ENCODE results near the gene NTSR1.
A peak's percentile ranks its signal among the peaks of the same experiment; 100 is the strongest.

The NTSR1 gene

DNA sequence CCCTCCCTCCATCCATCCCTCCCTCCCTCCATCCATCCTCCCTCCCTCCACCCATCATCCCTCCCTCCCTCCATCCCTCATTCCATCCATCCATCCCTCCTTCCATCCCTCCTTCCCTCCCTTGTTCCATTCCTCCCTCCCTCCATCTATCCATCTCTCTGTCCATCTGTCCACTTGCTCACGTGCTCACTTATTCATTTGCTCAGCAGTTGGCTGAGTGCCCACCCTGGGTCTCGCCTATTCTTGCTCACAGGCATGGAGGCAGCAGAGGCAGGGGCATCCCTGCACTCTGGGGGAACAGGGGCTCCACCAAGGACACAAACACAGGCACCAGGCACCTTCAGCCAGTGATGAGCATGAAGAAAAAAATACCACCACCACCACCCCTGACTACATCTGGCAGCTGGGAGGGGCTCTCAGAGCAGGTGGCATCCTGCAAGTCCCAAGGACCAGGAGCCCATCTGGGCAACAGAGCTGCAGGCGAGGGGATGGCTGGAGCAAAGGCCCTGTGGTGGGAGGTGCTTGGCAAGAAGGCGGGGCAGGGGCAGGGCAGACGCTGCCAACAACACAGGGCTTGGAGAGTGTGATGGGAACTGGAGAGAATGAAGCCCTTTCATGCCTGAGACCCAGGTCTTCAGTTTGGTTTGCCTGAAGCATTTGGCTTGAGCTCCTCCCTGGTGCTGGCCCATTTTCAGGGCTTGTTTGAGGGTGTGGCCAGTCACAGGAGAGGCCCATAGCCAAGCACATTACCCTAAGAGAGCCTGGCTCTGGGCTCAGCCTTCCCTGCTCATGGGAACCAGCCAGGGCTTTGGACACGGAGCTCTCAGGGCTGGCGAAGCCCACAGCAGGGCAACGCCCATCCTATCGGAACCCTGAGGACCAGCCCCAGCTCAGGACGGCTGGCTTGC is 47.4 kb downstream of the NTSR1 start:
- no peak for DNase-seq (ENCODE audit: low read depth)

DNA sequence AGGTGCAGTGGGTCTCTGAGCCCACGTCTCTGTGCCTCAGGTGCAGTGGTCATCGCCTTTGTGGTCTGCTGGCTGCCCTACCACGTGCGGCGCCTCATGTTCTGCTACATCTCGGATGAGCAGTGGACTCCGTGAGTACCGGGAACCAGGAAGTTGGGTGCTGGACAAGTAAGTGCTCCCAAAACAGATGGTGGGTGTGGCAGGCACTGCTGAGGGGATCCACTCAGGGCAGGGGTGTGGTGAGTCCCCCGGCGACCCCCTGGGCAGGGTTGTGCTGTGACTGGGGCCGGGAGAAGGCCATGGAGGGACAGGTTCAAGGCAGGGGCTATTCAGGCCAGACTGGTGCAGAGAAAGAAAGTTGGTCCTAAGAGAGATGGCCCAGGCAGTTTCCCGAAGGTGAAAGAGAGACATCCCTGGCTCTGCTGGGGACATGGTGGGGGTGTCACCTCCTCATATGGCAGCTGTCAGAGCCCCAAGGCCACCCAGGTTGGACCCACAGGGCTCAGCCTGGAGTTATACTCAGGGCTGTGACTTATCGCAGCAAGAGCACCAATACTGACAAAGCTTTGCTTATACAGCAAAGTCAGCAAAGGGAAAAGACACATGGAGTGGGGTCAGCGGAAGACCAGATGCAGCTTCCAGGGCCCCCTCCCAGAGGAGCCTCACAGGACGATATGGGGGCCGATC is 49.7 kb downstream of the NTSR1 start:
- no peak for DNase-seq (ENCODE audit: low read depth)

DNA sequence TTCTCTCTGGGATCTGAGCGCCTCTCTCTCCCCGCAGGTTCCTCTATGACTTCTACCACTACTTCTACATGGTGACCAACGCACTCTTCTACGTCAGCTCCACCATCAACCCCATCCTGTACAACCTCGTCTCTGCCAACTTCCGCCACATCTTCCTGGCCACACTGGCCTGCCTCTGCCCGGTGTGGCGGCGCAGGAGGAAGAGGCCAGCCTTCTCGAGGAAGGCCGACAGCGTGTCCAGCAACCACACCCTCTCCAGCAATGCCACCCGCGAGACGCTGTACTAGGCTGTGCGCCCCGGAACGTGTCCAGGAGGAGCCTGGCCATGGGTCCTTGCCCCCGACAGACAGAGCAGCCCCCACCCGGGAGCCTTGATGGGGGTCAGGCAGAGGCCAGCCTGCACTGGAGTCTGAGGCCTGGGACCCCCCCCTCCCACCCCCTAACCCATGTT is 51.4 kb downstream of the NTSR1 start:
- no peak for DNase-seq (ENCODE audit: low read depth)

DNA sequence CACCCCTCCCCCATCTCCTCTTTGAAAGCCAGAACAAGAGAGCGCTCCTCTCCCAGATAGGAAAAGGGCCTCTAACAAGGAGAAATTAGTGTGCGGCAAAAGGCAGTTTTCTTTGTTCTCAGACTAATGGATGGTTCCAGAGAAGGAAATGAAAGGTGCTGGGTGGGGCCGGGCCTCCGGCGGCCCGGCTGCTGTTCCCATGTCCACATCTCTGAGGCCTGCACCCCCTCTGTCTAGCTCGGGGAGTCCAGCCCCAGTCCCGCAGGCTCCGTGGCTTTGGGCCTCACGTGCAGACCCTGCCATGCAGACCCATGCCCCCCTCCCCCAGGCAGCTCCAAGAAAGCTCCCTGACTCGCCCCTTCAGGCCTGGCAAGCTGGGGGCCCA is 51.8 kb downstream of the NTSR1 start:
- no peak for DNase-seq (ENCODE audit: low read depth)

DNA sequence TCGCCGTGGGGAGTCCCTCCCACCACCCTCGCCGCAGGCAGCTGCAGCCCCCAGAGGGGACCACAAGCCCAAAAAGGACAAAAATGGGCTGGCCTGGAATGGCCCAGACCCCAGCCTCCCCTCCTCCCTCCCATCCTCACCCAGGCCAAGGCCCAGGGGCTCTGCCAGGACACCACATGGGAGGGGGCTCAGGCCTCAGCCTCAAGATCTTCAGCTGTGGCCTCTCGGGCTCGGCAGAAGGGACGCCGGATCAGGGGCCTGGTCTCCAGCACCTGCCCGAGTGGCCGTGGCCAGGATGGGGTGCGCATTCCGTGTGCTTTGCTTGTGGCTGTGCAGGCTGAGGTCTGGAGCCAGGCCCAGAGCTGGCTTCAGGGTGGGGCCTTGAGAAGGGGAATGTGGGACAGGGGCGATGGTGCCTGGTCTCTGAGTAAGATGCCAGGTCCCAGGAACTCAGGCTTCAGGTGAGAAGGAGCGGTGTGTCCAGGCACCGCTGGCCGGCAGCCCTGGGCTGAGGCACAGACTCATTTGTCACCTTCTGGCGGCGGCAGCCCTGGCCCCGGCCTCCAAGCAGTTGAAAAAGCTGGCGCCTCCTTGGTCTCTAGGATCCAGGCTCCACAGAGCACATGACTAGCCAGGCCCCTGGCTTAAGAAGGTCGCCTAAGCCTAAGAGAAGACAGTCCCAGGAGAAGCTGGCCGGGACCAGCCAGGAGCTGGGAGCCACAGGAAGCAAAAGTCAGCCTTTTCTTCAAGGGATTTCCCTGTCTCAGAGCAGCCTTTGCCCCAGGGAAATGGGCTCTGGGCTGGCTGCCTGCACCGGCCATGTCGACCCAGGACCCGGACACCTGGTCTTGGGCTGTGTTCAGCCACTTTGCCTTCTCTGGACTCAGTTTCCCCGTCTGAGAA is 52.5 kb downstream of the NTSR1 start:
- no peak for DNase-seq (ENCODE audit: low read depth)

DNA sequence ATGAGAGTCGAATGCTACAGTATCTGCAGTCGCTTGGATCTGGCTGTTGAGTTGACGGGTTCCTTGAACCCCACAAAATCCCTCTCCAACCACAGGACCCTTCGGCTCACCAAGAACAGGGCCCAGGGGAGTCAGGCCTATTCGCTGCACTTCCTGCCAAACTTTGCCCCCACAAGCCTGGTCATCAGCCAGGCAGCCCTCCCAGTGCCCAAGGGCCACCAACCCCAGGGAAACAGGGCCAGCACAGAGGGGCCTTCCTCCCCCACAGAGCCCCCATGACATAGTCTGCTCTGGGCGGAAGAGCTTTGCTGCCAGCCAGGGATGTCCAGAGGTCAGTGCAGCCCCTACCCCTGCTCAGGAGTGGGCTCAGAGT is 53.1 kb downstream of the NTSR1 start:
- DNase-seq (ENCODE audit: low read depth) = no peak

DNA sequence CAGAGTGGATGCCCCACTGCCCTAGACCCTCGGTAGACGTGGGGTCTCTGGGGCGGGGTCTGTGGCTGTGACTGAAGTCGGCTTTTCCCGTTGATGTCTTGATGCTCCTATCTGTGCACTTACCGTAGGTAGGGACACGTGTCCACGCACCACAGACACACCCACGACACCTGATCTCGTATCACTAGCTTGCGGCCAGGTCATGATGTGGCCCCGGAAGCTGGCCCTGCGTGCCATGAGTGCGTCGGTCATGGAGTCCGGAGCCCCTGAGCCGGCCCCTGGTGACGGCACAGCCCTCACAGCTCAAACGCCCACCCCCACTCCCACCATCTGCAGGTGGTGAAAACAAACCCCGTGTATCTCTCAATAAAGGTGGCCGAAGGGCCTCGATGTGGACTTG is 53.7 kb downstream of the NTSR1 start:
- DNase-seq (ENCODE audit: low read depth) = no peak

DNA sequence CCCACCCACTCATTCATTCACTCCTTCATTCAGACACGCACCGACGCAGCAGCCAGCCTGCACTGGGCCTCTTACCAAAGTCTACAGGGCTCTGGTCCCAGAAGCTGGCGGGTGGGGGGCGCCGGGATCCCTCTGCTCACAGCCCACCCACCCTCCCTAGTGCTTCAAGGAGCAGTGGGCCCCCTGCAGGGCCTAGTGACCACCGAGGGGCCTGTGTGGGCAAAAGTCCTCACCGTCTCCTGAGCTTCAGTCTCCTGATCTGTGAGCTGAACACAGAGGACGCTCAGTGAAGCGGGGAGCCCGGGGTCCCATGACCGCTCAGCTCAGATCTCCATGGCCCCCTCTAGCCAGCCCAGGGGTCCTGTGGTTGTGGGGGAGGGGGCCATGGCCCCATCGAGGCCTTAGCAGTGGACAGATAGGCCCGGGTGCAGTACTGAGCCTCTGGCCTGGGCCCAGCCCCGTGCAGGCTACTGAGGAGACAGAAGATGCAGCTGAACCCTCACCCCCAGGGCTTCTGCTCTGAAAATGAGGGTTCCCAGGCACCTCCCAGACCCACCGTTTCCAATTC is 54.2 kb downstream of the NTSR1 start:
- DNase-seq (ENCODE audit: low read depth) = no peak

DNA sequence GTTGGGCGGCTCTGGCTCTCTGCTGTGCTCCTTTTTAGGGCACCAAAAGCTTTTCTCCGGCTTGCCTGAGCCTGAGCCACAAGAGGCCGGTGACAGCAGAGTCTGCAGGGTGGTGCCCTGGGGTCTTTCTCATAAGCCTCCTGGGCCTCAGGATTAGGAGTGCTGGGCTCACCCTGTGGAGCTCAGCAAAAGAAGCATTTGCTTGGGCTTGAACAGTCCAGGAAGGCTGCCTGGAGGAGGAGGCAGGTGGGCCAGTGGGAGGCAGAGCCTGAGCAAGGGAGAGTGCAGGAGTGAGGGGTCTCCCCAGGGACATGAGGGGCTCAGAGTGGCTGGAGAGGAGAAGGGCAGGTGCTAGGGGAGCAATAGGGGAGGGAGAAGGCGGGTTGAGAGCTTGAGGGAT is 54.8 kb downstream of the NTSR1 start:
- no peak for DNase-seq (ENCODE audit: low read depth)

DNA sequence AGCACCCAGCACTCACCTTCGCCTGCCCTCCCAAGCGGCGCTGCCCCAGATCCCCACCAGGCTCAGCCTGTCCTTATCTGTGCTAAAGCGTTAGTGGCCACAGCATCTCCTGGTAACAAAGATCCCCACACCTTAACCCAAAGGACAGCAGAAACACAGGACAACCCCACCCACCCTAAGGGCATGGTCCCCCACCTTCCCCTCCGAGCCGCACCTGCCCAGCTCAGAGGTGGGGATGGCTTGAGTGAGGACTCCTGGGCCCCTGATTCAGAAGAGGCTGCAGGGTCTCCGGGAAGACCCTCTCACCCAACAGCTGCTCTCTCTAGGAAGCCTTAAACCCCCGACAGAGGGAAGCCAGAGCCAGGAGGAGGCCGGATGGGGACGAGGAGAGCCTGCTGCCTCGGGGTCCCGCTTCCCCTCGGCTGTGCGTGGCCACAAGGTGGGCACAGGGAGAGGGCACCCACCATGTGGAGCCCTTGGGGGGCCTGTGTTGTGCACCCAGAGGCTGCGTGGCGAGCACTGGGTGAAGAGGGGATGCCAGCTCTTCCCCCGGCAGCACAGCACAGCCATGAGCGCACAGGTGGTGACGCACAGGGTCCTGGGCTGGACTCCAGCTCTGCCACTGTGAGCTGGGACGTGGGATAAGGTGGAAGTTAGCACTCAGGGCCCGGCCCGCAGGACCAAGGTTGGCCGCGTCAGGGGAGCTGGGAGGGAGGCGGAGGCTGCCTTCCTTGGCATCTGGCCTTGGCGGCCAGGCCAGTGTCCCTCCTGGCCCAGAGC is 55.7 kb downstream of the NTSR1 start:
- DNase-seq (ENCODE audit: low read depth) = no peak

DNA sequence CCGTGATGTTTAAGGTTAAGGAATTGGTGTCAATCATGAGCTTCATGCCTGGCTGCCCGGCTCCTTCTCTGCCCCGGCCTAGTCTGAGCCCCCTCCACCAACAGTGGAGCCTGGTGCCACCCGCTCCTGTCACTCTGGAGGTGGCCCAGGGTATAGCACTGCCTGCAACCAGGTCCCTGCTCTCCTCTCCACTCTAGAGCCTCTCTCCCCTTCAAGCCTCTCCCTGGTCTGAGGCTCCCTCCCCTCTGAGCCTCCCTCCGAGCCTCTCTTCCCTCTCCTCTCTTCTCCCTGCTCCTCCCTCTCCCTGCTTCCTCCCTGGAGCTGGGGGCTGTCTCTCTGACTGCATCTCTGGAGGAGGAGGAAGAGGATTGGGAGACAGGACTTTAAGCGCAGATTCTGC is 56.4 kb downstream of the NTSR1 start:
- no peak for DNase-seq (ENCODE audit: low read depth)

DNA sequence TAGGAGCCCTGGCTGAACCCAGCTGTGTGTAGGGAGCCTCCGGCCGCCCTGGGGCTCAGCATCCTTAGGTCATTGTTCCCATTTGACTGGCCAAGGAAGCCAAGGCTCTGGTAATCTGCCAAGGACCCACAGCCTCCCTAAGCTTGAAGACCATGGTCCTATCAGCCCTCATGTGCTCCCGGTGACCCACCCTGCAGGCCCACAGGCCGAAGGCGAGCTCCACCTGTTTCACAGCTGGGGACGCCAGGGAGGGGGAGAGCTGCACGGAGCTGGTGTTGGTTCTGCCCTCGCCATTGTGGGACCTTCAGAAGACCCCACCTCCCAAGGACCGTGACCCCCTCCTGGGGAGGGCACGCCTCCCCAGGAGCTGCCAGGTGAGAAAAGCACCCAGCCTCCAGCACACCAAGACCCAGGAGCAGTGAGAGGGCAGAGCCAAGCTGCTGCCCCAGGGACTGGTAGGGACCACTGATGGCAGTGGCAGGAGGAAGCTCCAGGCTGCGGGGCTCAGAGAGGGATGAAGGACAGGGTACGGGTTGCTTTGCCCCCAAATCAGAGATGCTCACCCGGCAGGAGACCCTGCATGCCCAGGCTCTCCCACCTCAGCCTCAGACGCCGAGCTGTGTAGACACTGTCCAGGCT is 56.9 kb downstream of the NTSR1 start:
- DNase-seq (ENCODE audit: low read depth) = no peak

DNA sequence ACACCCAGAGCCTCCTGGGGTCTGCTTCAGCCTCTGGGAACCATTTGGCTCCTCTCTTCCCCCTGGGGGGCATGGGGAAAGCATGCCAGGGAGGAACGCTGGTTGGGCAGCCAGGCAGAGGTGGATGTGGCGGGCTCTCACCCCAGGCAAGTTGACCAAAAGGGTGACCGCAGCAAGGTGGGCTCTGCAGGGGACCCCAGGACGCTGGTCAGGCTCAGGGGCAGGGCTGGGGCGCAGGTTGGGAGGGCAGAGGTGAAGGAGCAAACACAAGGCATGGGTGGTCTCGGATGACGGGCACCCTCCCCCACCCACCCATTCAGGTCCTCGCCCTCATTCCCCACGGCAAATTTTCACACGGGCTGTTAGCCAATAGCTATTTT is 57.4 kb downstream of the NTSR1 start:
- no peak for DNase-seq (ENCODE audit: low read depth)

DNA sequence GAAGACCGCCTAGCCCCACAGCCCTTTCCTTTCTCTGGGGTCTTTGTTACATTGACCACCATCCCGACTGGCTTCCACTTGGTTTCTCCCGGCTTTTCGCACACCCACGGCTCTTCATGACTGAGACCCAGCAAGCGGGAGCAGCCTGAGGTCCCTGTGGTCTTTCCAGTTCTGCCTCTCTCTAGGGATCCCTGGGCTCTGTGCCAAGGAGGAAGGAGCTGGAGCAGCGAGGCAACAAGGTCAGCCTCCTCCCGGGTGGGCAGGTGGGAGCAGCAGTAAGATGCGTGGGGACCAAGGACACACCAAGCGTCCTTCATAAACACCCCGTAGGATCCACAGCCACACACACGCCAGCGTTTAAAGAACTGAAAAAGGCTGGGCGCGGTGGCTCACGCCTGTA is 58.1 kb downstream of the NTSR1 start:
- peak; percentile 15 for DNase-seq (ENCODE audit: low read depth)

DNA sequence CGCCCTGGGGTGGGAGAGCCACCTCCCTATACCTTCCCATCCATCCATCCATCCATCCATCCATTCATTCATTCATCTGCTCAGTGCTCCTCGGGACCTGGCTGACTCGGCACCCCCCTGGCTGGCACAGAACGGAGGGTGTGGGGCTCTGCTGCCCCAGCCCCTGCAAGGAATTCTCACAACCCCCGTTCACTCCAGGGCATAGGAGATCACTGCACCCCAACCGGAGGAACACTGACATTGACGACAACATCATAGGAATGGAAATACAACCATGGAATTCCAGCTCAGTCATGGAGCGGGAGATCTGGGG is 59.6 kb downstream of the NTSR1 start:
- no peak for DNase-seq (ENCODE audit: low read depth)

DNA sequence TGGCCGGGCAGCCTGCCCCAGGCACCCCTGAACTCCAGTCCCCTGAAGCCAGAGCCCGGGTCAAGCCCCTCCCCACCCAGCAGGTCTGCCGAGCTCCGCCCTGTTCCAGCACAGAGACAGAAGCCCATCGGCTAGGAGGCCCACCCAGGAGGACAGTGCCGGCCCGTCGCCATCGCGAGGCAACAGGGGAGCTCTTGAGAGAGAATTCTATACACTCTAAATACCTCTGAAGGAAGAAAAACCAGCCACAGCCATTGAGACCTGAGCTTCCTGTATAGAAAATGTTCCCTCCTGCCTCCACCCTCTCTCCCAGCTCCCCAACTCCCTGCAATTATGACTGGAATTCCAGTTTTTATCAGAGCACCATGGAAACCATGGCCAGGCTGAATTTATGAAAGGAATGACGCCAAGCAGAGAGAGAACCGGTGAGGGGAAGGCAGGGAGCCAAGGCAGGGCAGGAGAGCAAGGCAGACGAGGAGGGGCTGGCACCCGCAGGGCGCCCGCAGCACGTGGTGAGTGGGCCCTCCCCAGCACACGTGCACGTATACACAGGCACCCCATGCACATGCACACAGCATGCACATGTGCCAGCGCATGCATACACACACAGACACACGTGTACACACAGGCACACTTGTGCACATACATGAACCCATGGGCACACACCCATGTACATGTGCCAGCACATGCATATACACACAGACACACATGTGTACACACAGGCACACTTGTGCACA is 60.1 kb downstream of the NTSR1 start:
- DNase-seq (ENCODE audit: low read depth) = peak; percentile 85

DNA sequence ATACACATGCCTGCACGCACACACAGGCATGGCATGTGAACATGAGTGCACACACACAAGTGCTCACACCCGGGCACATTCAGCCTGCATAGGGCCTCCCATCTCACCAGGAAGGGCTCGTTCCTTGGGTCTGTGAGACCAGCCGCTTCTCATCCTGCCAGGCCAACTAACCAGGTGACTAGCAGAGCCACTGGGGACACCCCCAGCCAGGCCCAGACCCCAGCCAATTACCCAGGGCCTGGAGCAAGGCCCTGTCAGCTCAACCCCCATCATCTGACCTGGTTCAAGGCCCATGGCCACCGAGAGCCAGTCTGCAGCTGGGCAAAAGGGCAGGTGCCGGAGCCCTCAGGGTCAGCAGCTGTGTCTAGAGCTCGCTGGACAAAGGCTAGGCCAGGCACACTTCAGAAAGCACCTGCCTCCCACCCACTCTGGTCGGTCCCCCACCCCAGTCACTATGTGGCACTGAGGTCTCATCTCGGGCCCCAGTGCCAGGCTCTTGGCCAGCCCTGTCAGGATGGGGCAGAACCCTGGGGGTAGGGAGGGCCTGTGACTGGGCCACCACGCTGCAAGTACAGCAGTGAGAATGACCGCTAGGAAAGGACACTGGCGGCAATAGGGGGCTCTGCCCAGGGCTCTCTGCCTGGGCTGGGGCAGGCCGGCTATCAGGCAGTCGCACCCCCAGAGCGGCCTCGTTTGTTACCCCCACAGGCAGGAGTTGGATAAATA is 60.9 kb downstream of the NTSR1 start:
- DNase-seq (ENCODE audit: low read depth) = no peak

DNA sequence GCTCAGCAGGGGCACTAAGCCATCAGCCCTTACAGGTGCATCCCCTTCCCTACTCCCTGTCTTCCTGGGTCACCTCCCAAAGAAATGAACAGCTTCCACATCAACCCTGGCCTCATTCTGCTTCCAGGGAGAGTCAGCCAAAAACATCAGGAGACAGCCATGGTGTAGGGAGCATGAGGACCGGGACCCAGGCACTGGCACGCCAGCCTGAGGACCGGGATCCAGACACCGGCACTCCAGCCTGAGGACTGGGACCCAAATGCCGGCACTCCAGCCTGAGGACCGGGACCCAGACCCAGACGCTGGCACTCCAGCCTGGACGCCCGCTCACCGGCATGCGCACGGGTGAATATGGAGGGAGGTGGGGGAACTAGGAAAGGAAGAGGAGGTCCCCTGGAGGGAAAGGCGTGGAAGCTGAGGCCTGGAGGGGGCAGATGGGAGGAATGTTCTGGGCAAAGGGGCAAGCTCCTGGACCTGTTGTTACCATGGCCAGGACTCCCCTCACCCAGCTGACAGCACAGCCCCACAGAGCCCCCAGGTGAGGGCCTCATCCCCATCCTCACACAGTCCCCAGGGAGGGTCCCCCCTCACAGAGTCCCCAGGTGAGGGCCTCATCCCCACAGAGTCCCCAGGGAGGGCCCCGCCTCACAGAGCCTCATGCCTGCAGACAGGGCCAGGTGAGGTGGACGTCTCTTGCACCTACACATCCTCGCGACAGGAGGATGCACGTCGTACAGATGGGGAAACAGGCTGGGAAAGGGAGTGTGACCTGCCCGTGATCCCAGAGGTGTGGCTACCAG is 61.7 kb downstream of the NTSR1 start:
- DNase-seq (ENCODE audit: low read depth) = no peak

DNA sequence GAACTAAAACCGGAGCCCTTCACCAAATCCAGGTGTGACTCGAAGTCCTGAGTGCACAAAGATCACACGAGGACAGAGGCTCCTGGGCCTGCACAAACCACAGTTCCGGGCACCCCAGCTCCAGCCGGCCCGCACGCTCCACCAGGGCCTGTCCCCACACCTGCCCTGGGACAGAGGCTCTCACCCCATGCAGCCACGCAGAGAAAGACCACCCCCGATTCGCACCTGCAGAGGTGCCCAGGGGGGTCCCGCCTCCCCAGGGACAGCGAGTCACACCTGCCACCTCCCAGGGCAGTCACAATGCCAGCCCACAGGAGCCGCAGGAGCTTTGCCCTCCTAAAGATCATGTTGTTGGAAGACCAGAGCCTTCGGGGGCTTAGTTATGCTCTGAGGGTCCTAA is 62.3 kb downstream of the NTSR1 start:
- no peak for DNase-seq (ENCODE audit: low read depth)
